GM12891 (cell line): ENCODE results near the gene SGCE.

Experiments
- POLR2A ChIP-seq: IDR thresholded peaks from 2 replicates; pipeline ENCODE4 v1.6.1; 2011; ENCODE audit warnings: low read depth, low read length, control low read depth
- POLR2AphosphoS5 ChIP-seq: IDR thresholded peaks from 2 replicates; pipeline ENCODE4 v1.6.1; 2011; ENCODE audit warnings: low read depth, low read length, control low read depth
- SPI1 ChIP-seq: IDR thresholded peaks from 2 replicates; pipeline ENCODE4 v1.6.1; 2011; ENCODE audit warnings: low read depth, low read length, control low read depth

GRCh38 chr7:94656658-94656924 is 658 bp upstream of the SGCE start:
- TF ChIP-seq POLR2AphosphoS5: no peak
- no peak for TF ChIP-seq POLR2A
- no peak for TF ChIP-seq SPI1
